ENCODE results near the gene ILF2.

ILF2 gene

DNA sequence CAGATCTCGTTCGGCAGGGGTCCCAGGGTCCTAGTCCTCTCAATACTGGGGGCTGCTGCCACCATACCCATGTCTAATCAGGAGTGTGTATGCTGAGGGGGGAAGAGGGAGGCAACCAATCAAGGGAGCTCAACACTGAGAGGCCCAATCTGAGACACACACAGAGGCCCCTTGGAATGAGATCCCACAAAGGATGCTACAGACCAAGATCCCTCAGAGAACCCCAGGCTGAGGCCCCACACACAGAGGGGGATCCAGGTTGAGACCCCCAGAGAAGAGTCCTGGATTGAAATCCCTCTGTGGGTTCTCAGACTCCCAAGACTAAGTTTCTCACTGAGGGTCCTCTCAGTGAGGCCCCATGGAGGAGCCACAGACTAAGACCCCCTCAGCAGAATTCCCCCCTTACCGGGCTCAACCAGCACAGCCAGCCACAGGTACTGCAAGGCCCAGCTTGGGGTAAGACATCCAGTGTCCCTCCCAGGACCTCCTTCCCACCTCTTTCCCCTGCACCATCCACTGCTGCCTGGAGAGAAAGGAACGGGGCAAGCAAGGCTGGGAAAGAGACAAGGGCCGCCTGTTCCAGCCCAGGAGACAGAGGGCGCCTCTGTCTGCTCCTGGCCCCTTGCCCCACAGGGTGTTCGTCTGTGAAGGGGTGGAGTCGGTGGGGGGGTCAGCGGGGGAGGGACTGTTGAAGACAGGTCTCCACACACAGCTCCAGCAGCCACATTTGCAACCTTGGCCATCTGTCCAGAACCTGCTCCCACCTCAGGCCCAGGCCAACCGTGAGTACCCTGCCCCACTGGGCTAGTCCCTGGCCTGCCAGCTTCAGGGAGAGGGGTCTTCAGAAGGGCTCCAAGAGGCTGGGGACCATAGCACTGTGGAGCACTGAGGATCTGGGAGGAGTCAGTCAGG lies 42.8 kb downstream of the ILF2 start, which contains the start of gene S100A1:
Gene S100A1 (plus strand): TSS at position 720 of the 912 bp plus-strand sequence. CDS start 2,088 bp downstream, outside the sequence.
- DNase-seq (ENCODE audit: low read depth in 2 of 2): no peak

DNA sequence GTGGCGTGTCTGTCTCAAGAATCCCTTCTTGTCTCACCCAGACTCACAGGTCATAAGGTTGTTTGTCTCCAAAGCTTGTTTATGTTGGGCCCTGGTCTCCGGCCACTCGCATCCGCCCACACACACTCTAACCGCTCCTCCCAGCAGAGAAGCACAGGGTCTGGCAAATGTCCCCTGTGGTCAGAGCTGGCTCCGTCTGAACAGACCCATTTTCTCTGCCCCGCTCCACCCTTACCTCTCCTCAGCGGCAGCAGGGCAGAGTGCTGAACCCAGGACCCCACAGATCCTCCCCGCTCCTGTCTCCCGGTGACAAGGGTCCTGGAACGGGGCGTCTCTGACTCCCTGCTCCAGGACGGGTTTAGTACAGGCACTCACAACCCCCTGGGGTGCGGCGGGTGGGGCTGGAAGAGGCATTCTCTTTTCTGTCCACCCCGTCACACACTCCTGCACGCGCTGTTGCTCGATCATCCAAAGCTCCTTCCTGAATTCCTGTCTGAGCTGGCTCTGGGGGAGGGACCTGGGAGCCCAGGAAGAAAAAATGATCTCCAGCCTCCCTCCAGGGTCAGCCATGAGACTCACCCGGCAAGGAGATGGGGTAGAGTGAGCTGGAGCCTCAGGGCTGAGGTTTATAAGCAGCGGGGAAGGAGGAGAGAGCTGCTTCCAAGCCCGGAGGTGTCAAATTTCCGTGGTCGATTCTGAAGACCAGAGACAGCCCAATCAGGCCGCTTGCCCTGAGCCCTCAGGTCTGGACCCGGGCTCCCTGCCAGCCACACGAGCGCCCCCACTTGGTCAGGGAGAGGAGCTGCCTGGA lies 43.7 kb downstream of the ILF2 start, which contains the start of gene S100A13:
Gene S100A13 (minus strand): TSS at position 602 of the 811 bp plus-strand sequence. CDS start 1,033 bp downstream, outside the sequence.
- no peak for DNase-seq (ENCODE audit: low read depth in 2 of 2)

GRCh38 chr1:153626477-153626903 lies 44.3 kb downstream of the ILF2 start:
- DNase-seq (ENCODE audit: low read depth in 2 of 2): no peak

DNA sequence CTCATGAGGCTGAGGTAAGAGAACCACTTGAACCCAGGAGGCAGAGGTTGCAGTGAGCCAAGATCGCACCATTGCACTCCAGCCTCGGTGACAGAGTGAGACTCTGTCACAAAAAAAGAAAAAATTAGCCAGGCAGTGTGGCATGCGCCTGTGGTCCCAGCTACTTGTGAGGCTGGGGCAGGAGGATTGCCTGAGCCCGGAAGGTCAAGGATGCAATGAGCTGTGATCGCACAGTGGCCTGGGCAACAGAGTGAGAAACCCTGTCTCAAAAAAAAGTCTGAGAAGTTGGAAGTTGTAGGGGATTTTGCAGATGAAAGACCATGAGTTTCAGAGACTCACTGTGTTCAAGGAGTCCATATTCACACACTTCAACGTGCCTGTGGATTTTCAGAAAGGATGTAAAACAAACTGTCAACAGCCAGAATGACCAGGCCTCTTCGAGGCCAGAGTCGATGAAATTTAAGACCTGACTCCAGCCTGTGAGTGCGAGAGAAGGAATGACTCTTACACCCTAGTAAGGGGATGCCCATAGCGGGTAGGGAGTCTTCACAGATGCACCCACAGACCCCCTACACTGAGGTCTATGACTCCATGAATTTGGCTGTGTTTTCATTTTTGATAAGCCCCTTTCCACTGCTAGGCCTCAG lies 45.7 kb downstream of the ILF2 start:
- DNase-seq (ENCODE audit: low read depth in 2 of 2): no peak

GRCh38 chr1:153623101-153623500 lies 47.7 kb downstream of the ILF2 start:
- DNase-seq (ENCODE audit: low read depth in 2 of 2): no peak

DNA sequence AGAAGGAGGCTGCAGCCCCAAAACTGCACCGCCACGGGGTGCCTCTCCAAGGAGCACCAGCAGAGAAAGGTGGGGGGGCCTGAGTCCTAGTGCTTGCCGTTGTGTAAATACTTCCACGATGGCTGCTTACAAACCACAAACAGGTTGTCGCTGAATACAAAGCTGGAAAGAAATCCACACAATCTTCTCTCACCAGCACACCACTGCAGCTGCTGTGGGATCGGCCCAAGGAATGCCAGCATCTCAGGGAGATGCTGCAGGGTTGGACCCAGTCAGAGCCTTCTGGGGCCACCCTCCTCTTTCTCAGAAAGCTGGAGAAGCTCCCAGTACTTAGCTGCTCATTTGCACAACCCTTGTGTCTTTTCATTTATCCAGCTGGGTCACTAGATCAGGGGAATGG lies 51.6 kb downstream of the ILF2 start:
- DNase-seq (ENCODE audit: low read depth in 2 of 2): no peak

GRCh38 chr1:153617663-153618062 lies 53.1 kb downstream of the ILF2 start:
- peak in 1 of 2 donors; percentile 68 for DNase-seq (ENCODE audit: low read depth in 2 of 2)

- DNase-seq (ENCODE audit: low read depth in 2 of 2): no peak
Observed at GRCh38 chr1:153616917-153617311, 53.9 kb downstream of the ILF2 start.

GRCh38 chr1:153616144-153616916 lies 54.5 kb downstream of the ILF2 start, which contains the start of gene S100A14:
S100A14 (minus strand) TSS chr1:153616325; CDS start chr1:153615858, 467 bp downstream.
- no peak for DNase-seq (ENCODE audit: low read depth in 2 of 2)

DNA sequence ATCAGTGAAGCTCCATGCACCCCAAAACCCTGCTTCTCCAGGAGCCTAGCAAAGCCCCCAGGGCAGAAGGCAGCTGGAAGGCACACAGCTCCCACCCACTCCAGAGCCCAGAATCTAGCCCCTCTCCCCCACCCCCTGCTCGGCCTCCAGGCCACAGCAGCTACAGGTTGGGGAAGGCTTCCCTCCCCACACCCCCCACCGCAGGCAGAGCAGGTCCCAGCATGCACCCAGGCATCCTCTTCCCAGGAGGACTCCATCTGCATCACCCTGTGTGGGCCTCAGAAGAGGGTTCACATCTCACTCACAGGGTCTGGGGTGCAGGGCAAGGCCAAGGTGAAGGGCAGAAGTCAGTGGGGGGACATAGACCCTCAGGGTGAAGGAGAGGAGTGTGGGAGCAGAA lies 55.4 kb downstream of the ILF2 start:
- DNase-seq (ENCODE audit: low read depth in 2 of 2): no peak

DNA sequence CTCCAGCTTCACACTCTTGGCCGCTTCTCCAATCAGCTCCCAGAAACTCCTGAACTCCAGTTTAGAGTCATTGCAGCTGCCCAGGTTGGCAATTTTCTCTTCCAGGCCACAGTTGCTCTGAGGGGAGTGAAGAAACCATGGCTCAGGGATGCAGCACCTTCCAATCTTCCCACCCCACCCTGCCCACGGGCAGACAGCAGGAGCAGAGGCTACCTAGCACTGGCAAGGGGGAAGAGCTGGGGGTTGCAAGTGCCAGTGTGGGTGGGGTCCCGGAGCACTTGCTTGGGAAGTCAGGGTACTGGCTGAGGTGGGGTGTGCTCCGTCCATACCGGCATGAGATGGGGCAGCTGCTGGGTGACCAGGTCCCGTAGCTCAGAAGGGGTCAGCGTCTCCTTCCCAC lies 55.9 kb downstream of the ILF2 start:
- DNase-seq (ENCODE audit: low read depth in 2 of 2): no peak

DNA sequence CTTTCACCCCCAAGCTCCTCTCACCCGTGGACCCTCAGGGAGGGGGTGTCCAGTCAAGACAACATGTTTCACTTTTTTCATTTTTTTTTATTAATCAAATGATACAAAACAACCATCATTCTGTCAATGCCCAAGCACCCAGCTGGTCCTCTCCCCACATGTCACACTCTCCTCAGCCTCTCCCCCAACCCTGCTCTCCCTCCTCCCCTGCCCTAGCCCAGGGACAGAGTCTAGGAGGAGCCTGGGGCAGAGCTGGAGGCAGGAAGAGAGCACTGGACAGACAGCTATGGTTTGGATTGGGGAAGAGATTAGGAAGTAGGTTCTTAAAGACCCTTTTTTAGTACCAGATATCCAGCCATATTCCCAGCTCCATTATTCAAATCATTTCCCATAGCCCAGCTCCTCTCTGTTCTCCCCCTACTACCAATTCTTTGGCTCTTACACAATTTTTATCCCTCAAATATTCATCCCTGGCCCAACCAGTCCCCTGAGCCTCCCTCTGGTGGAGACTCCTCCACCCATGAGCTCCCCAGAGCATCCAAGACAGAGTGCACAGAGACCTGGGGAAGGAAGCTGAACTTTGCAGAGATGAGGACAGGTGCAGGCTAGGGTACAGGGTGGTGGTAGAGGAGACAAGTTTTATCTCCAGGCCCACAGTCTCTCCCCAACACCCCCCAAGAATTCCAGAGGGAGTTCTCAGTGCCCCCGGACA lies 56.4 kb downstream of the ILF2 start:
- no peak for DNase-seq (ENCODE audit: low read depth in 2 of 2)

DNA sequence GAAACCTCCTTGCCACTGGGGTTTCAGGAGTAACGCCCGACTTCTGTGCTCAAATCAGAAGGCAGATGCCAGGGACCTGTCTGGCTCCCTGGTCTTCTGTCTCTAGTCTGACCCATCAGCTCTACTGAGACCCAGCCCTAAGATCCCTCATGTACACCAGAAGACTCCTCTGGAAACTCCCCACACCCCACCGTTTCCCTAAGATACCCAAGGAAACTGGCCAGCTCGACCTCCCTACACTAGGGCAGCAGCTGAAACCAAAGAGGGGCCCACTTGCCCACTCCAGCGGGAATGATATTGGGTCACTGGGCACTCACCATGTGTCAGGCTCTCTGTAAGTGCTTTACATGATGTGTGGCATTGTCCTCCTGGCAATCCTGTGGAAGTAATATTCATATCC lies 57.4 kb downstream of the ILF2 start:
- no peak for DNase-seq (ENCODE audit: low read depth in 2 of 2)

GRCh38 chr1:153612755-153613331 lies 58.0 kb downstream of the ILF2 start, which contains the start of gene S100A16:
S100A16 (minus strand) TSS chr1:153613137; CDS start chr1:153608151, 4,986 bp downstream.
- DNase-seq (ENCODE audit: low read depth in 2 of 2): no peak

- no peak for DNase-seq (ENCODE audit: low read depth in 2 of 2)
Observed at GRCh38 chr1:153612111-153612754, 58.6 kb downstream of the ILF2 start.

All from stimulated activated CD8-positive, alpha-beta memory T cell treated with anti-CD3 and anti-CD28 coated beads, Interleukin-15, amount 100 ng/mL, for 48 hours (primary cell).